Right lobe of liver (tissue), 4 donors: ENCODE results near the gene FDCSP.

Source experiments
- POLR2A ChIP-seq: fragments of 450-650 bp; IDR thresholded peaks from one replicate; pipeline ENCODE4 v1.6.1; 2017; ENCODE audit warnings: antibody characterized with exemption, mild to moderate bottlenecking
- TF ChIP-seq, protein P1 (sequence below), 4 donors: fragments of 200-600 bp in 3 of 4; fragments of 450-650 bp in 1 of 4; IDR thresholded peaks; one replicate each; pipeline versions ENCODE4 v1.5.1 to v1.8.0; 2016 to 2022; ENCODE audit warnings: antibody characterized with exemption in 4 of 4, mild to moderate bottlenecking in 2 of 4
- donor health status: DM: no; HTN: no; CAD: no.
- donor health status: DM: no; HTN: no; CAD: no.
- donor health status: DM: no; HTN: yes; CAD: no.

GRCh38 chr4:70277121-70277520 lies 51.2 kb downstream of the FDCSP start:
- TF ChIP-seq, protein P1, sequence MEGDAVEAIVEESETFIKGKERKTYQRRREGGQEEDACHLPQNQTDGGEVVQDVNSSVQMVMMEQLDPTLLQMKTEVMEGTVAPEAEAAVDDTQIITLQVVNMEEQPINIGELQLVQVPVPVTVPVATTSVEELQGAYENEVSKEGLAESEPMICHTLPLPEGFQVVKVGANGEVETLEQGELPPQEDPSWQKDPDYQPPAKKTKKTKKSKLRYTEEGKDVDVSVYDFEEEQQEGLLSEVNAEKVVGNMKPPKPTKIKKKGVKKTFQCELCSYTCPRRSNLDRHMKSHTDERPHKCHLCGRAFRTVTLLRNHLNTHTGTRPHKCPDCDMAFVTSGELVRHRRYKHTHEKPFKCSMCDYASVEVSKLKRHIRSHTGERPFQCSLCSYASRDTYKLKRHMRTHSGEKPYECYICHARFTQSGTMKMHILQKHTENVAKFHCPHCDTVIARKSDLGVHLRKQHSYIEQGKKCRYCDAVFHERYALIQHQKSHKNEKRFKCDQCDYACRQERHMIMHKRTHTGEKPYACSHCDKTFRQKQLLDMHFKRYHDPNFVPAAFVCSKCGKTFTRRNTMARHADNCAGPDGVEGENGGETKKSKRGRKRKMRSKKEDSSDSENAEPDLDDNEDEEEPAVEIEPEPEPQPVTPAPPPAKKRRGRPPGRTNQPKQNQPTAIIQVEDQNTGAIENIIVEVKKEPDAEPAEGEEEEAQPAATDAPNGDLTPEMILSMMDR (IDR thresholded peaks at IDR 0.05), result no peak
- no peak for TF ChIP-seq POLR2A
